B cell (primary cell): Measurements from ENCODE around the gene PDZRN4.

ENCODE experiments used
- CTCF ChIP-seq: fragments of 200-600 bp; IDR thresholded peaks from one replicate; pipeline ENCODE4 v1.8.0; 2022; ENCODE audit warnings: antibody characterized with exemption, mild to moderate bottlenecking
- EZH2 ChIP-seq: IDR thresholded peaks from 2 replicates; pipeline ENCODE4 v1.6.1; 2012; ENCODE audit warnings: borderline replicate concordance, low read depth, mild to moderate bottlenecking, moderate library complexity, low read length; ENCODE audit not compliant: insufficient read depth, poor library complexity, severe bottlenecking

GRCh38 chr12:41402801-41403200, 214.7 kb downstream of the PDZRN4 start:
- TF ChIP-seq CTCF (no peak), EZH2 (no peak)
